Panc1 (cell line): ENCODE measurements around the gene MSMB. TPM values are rescaled to one million over a fixed set of nuclear protein-coding genes. Genes with fewer than 3 reads are reported as not detected.

Source experiments
- ATAC-seq: fragments of 200-7000 bp; cut with Tn5 transposase; 2 replicates; pipeline ENCODE4 v1.9.1; 2020; ENCODE audit warnings: mild to moderate bottlenecking, moderate library complexity
- BruUV-seq: library from RNA; stranded (reverse); fragments of 400-500 nt; replicated peaks from 2 replicates; lab custom pipeline; 2021; lab: Mats Ljungman, UMichigan
- CTCF ChIA-PET: fragments of 300-600 bp; sonication (Branson Sonifier 250); formaldehyde crosslinking; loops from one replicate; lab custom pipeline; 2022; ENCODE audit warnings: antibody characterized with exemption; lab: Charles Lee
- POLR2A ChIA-PET: fragments of 300-600 bp; sonication (Branson Sonifier 250); formaldehyde crosslinking; loops from one replicate; lab custom pipeline; 2022; ENCODE audit warnings: antibody characterized with exemption; lab: Charles Lee
- DNase-seq: peaks from one replicate; pipeline ENCODE4 v3.0.0-alpha.2; 2010; ENCODE audit warnings: low read depth, low spot score
- H3K27ac ChIP-seq: 2 replicates; pipeline ENCODE4 v1.5.1; 2011; ENCODE audit warnings: mild to moderate bottlenecking, low read length, inconsistent platforms
- H3K27me3 ChIP-seq: fragments of 200-500 bp; sonication (Bioruptor generic); 2 replicates; pipeline ENCODE4 v1.6.0; 2014; ENCODE audit warnings: low read length, inconsistent platforms; ENCODE audit not compliant: control insufficient read depth, insufficient read depth
- H3K36me3 ChIP-seq: fragments of 200-500 bp; sonication (Bioruptor generic); 2 replicates; pipeline ENCODE4 v1.5.1; 2014; ENCODE audit warnings: inconsistent platforms, mild to moderate bottlenecking, low read length, moderate library complexity; ENCODE audit not compliant: control insufficient read depth, insufficient read depth
- H3K4me1 ChIP-seq: 2 replicates; pipeline ENCODE4 v1.5.1; 2011; ENCODE audit warnings: inconsistent platforms, mild to moderate bottlenecking, low read length, moderate library complexity; ENCODE audit not compliant: control insufficient read depth, insufficient read depth
- H3K4me3 ChIP-seq, 2 experiments: 2 replicates each; pipeline ENCODE4 v1.5.1; 2011 to 2012; ENCODE audit warnings: low read depth in 2 of 2, low read length in 2 of 2, mild to moderate bottlenecking in 2 of 2, inconsistent platforms in 1 of 2, moderate library complexity in 1 of 2
- H3K9me3 ChIP-seq: fragments of 200-500 bp; sonication (Bioruptor generic); 2 replicates; pipeline ENCODE4 v1.5.1; 2014; ENCODE audit warnings: low read depth, mild to moderate bottlenecking, inconsistent platforms, low read length, moderate library complexity; ENCODE audit not compliant: control insufficient read depth, insufficient read depth
- POLR2AphosphoS5 ChIP-seq: IDR thresholded peaks from 2 replicates; pipeline ENCODE4 v1.6.1; 2012; ENCODE audit warnings: mild to moderate bottlenecking, low read depth, low read length, moderate library complexity
- SIN3A ChIP-seq: IDR thresholded peaks from 2 replicates; pipeline ENCODE4 v1.6.1; 2012; ENCODE audit warnings: low read depth, mild to moderate bottlenecking, low read length, moderate library complexity, borderline replicate concordance; ENCODE audit not compliant: insufficient read depth
- TCF7L2 ChIP-seq: IDR thresholded peaks from 2 replicates; pipeline ENCODE4 v1.6.1; 2011; ENCODE audit warnings: mild to moderate bottlenecking, low read depth, low read length, inconsistent platforms
- in situ Hi-C: cut with HindIII; loops from 2 replicates; pipeline ENCODE4 v1.10.0; 2016; ENCODE audit warnings: low sequenced_read_pairs, low pct_unique_long_range_greater_than_20kb
- intact Hi-C: fragments of 100-400 bp; cut with micrococcal nuclease; formaldehyde crosslinking; loops from one replicate; pipeline ENCODE4 v1.10.0; 2022; ENCODE audit not compliant: unreplicated experiment
- total RNA-seq: library from RNA; stranded (reverse); gene quantifications from one replicate; pipeline ENCODE4 v1.2.1, GENCODE V29; 2021; ENCODE audit not compliant: unreplicated experiment
- TF ChIP-seq, protein P1 (sequence below): fragments of 450-650 bp; IDR thresholded peaks from 2 replicates; pipeline ENCODE4 v1.5.1; 2017; ENCODE audit warnings: mild to moderate bottlenecking
- TF ChIP-seq, protein P2 (sequence below), 2 experiments: IDR thresholded peaks; 2 replicates each; pipeline ENCODE4 v1.6.1; 2011 to 2012; ENCODE audit warnings: low read depth in 2 of 2, control low read depth in 1 of 2, low read length in 1 of 2, mild to moderate bottlenecking in 1 of 2, moderate library complexity in 1 of 2; ENCODE audit not compliant: insufficient read depth in 1 of 2

The MSMB gene
- total RNA-seq, 1 experiment from 2014 or later, result not detected

GRCh38 chr10:46031648-46032532 is 14.2 kb downstream of the MSMB start:
- Histone ChIP-seq H3K27ac (peak overlapping the region; percentile 86; the same call in 1 of the 2 replicates), H3K4me3 (no peak overlapping the region), H3K36me3 (no peaks in the 10 kb centered on the region), H3K4me1 (peaks cover 22% of the 10 kb centered on the region), H3K27me3 (no peaks in the 10 kb centered on the region), H3K9me3 (no peaks in the 10 kb centered on the region)
- POLR2A ChIA-PET, result no interaction called here
- in situ Hi-C loops (no loop called here), intact Hi-C loops (no loop called here)
- TF ChIP-seq, protein P1, sequence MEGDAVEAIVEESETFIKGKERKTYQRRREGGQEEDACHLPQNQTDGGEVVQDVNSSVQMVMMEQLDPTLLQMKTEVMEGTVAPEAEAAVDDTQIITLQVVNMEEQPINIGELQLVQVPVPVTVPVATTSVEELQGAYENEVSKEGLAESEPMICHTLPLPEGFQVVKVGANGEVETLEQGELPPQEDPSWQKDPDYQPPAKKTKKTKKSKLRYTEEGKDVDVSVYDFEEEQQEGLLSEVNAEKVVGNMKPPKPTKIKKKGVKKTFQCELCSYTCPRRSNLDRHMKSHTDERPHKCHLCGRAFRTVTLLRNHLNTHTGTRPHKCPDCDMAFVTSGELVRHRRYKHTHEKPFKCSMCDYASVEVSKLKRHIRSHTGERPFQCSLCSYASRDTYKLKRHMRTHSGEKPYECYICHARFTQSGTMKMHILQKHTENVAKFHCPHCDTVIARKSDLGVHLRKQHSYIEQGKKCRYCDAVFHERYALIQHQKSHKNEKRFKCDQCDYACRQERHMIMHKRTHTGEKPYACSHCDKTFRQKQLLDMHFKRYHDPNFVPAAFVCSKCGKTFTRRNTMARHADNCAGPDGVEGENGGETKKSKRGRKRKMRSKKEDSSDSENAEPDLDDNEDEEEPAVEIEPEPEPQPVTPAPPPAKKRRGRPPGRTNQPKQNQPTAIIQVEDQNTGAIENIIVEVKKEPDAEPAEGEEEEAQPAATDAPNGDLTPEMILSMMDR, result no peak
- TF ChIP-seq POLR2AphosphoS5 (no peak), SIN3A (no peak), TCF7L2 (no peak)
- TF ChIP-seq, protein P2, sequence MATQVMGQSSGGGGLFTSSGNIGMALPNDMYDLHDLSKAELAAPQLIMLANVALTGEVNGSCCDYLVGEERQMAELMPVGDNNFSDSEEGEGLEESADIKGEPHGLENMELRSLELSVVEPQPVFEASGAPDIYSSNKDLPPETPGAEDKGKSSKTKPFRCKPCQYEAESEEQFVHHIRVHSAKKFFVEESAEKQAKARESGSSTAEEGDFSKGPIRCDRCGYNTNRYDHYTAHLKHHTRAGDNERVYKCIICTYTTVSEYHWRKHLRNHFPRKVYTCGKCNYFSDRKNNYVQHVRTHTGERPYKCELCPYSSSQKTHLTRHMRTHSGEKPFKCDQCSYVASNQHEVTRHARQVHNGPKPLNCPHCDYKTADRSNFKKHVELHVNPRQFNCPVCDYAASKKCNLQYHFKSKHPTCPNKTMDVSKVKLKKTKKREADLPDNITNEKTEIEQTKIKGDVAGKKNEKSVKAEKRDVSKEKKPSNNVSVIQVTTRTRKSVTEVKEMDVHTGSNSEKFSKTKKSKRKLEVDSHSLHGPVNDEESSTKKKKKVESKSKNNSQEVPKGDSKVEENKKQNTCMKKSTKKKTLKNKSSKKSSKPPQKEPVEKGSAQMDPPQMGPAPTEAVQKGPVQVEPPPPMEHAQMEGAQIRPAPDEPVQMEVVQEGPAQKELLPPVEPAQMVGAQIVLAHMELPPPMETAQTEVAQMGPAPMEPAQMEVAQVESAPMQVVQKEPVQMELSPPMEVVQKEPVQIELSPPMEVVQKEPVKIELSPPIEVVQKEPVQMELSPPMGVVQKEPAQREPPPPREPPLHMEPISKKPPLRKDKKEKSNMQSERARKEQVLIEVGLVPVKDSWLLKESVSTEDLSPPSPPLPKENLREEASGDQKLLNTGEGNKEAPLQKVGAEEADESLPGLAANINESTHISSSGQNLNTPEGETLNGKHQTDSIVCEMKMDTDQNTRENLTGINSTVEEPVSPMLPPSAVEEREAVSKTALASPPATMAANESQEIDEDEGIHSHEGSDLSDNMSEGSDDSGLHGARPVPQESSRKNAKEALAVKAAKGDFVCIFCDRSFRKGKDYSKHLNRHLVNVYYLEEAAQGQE (IDR thresholded peaks at IDR 0.05; ENCODE audit: insufficient read depth in 1 of 2, low read depth in 2 of 2, low read length in 1 of 2), result no peak
- no peak for ATAC-seq
- CTCF ChIA-PET, result no interaction called here
- no peak for DNase-seq
- BruUV-seq, result no TSS peak

DNA sequence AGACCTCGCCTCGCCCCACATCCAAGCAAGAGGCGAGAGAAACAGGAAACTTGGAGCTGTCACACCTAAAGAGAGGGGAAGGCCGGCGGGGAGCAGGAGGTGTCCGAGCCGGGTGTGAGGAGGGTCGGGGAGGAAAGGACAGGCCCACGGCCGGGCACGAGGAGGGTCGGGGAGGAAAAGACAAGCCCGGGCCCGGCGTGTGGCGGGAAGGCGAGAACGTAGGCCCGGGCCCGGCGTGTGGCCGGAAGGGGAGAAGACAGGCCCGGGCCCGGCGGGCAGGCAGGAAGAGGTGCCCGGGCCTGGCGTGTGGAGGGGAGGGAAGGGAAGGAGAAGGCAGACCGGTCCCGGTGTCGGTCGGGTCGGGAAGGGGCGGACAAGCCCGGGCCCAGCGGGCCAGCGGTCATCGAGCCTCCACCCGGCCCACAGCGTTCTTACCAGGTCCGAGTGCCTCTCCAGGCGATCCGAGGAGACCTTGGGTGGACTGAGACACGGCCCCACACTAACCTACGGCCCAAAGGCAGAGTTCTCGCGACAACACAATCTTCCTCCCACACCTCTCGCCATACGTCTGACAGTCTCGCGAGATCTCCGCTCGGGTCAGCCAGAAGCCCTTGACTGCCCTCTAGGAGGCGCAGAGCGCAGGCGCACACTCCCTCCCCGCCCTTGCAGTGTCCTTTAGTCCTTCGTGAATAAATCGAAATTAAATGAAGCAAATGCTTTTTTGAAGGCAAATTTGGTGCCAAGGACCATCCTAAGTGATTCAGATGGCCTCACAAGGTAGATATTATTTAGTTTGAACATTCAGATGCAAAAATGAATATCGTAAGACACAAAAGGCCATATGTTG is 15.8 kb downstream of the MSMB start, which contains the start of gene NCOA4:
NCOA4 (minus strand) TSS at position 533 of the 847 bp plus-strand sequence. CDS start 13,943 bp downstream, outside the sequence.
- TF ChIP-seq, protein P2 (IDR thresholded peaks at IDR 0.05; ENCODE audit: insufficient read depth in 1 of 2, low read depth in 2 of 2, low read length in 1 of 2), result no peak
- TF ChIP-seq, protein P1, result peak; percentile 93
- TF ChIP-seq TCF7L2, result no peak
- TF ChIP-seq POLR2AphosphoS5, result peak; percentile 90
- TF ChIP-seq SIN3A, result peak; percentile 99
- intact Hi-C loops (no loop called here), in situ Hi-C loops (no loop called here)
- peak within 1 kb of the TSS; percentile 86 for H3K27ac ChIP-seq
- peak within 1 kb of the TSS; percentile 67 to 72 for H3K4me3 ChIP-seq
- ChIA-PET CTCF (no interaction called here), POLR2A (interaction anchor here (1.2 kb wide), 1 partner anchor 47 kb away, joined by 3 read pairs; no protein-coding TSS in a partner anchor)
- peaks cover 35% of the 10 kb centered on the region for H3K4me1 ChIP-seq
- no TSS peak for BruUV-seq
- no peaks in the 10 kb centered on the region for H3K27me3 ChIP-seq
- DNase-seq (peak; percentile 92), ATAC-seq (peak; percentile 99)
- no peaks in the 10 kb centered on the region for H3K9me3 ChIP-seq
- H3K36me3 ChIP-seq, result no peaks in the 10 kb centered on the region
